Endothelial cell of umbilical vein (primary cell): ENCODE results near the gene CYP46A1.

ENCODE experiments used
- POLR2AphosphoS5 ChIP-seq: IDR thresholded peaks from 2 replicates; pipeline ENCODE4 v1.6.1; 2012; ENCODE audit warnings: low read depth, mild to moderate bottlenecking, control low read depth, low read length, moderate library complexity; ENCODE audit not compliant: insufficient read depth
- TF ChIP-seq, protein P1 (sequence below), 2 donors: IDR thresholded peaks; 1 replicate in 1 of 2; 2 replicates in 1 of 2; pipeline ENCODE4 v1.5.1; 2011; ENCODE audit warnings: low read length in 2 of 2, mild to moderate bottlenecking in 2 of 2, moderate library complexity in 2 of 2, control low read depth in 1 of 2, inconsistent platforms in 1 of 2, low read depth in 1 of 2; ENCODE audit not compliant: insufficient read depth in 1 of 2; ENCODE audit errors: extremely low read depth in 1 of 2

DNA sequence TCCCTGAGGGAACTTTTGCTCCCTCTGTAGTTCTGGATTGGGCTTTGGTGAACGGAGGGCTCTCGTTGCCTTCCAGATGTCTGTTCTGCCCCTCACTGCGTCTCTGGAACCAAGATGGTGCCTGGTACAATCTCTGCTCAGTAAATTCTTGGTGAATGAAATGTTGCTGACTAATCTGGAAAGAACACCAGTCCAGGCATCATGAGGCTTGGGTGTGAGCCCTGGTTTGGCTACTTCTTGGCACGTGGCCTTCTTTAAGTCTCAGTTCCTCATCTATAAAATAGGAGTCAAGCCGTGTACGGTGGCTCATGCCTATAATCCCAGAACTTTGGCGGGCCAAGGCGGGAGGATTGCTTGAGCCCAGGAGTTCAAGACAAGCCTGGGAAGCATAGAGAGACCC, 34.9 kb upstream of the CYP46A1 start:
- TF ChIP-seq, protein P1, sequence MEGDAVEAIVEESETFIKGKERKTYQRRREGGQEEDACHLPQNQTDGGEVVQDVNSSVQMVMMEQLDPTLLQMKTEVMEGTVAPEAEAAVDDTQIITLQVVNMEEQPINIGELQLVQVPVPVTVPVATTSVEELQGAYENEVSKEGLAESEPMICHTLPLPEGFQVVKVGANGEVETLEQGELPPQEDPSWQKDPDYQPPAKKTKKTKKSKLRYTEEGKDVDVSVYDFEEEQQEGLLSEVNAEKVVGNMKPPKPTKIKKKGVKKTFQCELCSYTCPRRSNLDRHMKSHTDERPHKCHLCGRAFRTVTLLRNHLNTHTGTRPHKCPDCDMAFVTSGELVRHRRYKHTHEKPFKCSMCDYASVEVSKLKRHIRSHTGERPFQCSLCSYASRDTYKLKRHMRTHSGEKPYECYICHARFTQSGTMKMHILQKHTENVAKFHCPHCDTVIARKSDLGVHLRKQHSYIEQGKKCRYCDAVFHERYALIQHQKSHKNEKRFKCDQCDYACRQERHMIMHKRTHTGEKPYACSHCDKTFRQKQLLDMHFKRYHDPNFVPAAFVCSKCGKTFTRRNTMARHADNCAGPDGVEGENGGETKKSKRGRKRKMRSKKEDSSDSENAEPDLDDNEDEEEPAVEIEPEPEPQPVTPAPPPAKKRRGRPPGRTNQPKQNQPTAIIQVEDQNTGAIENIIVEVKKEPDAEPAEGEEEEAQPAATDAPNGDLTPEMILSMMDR (IDR thresholded peaks at IDR 0.05; ENCODE audit: extremely low read depth in 1 of 2, insufficient read depth in 1 of 2, low read depth in 1 of 2, low read length in 2 of 2), result no peak
- no peak for TF ChIP-seq POLR2AphosphoS5
